Islet precursor cell (in vitro differentiated cells): ENCODE results near the gene PGBD1.
"Not testable (repeated sequence)": the region's sequence is repeated elsewhere in the genome, so short reads cannot be mapped to it uniquely, and the experiment has no call there.

ENCODE experiments used
- DNase-seq: peaks from one replicate; pipeline ENCODE4 v3.0.0-alpha.2; 2018

The PGBD1 gene

DNA sequence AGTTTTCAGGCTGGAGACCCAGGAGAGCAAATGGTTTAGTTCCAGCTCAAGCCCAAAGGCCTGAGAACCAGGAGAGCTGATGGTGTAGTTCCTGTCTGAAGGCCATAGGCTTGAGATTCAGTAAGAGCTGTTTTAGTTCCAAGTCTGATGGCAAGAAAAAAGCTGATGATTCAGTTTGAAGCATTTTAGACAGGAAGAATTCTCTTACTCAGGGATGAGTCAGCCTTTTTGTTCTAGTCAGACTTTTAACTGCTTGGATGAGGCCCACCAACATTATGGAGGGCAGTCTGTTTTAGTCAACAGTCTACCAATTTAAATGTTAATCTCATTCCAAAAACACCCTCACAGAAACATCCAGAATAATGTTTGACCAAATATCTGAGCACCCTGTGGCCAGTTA, 11.9 kb upstream of the PGBD1 start:
- no peak for DNase-seq

DNA sequence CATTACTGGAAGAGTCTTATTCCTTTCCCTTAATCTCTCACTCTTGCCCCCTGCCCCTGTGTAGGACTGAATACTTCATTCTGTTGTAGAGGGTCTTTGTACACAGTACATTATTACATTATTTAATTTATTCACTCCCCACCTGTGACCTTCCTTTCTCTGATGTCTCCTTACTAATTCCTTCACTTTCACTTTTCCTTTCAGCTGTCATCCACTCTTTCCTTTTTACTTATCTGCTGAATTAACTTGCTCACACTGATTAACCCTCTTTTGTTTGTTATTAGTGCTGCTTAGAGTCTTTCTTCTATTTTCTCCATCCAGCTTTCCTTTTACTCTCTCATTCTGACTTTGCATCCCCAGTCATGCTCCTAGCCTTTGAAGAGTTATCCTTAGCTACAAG, 6.5 kb upstream of the PGBD1 start:
- no peak for DNase-seq

DNA sequence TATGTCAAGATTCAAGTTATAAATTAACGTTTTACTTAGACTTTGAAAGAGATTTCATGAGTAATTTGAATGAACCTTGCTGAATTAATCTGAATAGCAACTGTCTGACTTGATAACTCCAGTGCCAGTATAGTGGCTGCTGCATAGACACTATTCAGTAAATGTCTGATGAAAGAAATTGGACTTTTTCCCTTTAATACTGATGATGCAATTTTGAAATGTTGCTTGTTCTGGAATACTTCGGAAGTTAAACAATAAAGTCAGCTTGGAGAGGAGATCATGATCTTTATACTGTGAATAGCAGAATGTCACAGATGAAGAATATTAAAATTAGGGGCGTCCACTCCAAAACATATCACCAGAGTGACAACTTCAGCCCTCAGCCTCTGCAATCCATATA, 3.6 kb upstream of the PGBD1 start:
- DNase-seq, result no peak

DNA sequence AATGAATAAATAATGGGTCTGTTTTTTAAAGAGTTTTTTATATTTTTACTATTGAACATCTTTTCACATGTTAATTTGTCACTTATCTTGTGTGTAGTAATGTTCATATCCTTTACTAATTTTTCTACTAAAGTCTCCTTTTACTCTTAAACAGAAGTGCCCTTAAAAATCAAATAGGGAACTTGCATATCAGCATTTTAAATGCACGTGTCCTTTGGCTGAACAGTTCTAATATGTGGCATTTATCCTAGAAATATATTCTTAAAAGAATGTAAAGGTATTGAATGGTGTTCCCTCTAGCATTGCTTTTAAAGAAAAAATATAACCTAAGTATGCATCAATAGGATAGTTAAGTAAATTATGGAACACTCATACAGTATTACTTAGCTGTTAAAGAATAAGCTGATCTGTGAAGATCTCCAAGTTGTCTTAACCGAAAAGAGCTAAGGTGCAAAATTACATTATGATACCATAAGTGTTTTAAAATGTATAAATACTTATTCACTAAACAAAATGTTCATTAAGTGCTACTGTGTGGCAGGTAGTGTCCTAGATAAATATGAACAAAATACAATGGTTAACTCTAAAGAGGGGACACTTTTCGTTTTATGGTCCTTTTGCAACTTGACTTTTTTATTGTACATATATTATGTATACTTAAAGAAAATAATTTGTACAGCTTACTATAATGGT, 631 bp upstream of the PGBD1 start:
- DNase-seq, result no peak

DNA sequence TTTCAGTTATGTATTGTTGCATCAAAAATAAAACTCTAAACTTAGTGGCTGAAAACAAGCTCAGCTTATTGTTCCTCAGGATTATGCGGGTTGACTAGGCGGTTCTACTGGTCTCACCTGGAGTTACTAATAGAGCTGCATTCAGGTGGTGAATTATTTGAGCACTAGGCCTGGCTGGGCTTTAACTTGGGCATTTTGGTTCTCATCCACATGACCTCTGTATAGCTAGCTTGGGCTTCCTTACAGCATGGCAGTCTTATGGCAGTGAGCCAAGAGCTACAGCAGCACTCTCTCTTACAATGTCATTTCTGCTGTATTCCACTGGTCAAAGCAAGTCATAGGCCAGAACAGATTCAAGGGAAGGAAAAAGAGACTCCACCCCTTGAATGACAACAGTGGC, 1.6 kb downstream of the PGBD1 start:
- no peak for DNase-seq

DNA sequence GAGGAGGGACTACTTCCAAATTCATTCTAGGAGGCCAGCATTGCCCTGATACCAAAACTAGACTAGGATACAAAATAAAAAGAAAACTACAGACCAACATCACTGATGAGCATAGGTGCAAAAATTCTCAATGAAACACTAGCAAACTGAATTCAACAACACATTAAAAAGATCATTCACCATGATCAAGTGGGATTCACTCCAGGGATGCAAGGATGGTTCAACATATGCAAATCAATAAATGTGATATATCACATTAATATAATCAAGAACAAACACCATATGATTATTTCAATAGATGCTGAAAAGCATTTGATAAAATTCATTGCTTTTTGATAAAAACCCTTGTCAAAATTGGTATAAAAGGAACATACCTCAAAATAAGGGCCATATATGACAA, 10.2 kb downstream of the PGBD1 start:
- DNase-seq, result no peak

- DNase-seq, result no peak
Measured at GRCh38 chr6:28295326-28295725, 14.0 kb downstream of the PGBD1 start.

DNA sequence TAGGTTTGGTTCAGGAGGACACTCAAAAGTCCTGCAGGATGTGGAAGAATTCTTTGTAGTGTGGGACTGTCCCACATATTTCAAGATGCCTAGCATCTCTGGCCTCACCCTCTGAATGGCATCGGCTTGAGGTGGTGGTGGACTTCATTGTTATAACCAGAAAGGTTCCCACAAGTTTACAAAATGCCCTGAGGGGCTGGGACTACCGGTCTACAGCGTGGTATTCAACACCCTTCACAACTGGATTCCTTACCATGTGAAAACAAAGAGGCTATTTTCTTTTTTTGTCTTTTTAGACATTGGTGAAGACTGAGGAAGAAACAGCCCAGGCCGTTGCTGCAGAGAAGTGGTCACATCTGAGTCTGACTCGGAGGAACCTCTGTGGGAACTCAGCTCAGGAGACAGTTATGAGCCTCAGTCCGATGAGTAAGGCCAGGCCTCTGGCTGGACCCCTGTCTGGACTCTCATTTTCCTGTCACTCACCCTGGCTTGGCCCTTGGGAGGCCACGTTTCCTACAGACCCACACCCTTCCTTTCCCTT, 15.2 kb downstream of the PGBD1 start:
- DNase-seq, result peak; percentile 91

DNA sequence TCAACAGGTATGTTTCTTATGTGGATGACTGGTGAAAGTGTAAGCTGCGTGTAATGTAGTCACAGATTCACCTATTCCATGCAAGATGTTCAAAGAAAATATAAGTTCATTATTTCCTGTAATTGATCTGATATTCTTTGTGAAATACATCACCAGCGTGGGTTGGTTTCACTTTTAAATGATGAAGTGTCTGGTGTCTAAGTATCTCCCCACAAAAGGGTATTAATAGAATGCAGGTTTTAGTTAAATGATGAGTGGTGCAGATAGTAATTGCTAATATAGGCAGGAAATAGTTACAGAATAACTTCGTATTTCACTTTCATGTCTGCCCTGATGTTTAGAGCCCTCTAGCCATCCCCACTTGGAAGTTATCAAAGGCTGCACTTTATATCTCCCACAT, 22.2 kb downstream of the PGBD1 start:
- DNase-seq, result no peak

- not testable (repeated sequence) for DNase-seq
Measured at GRCh38 chr6:28306363-28306762, 25.0 kb downstream of the PGBD1 start.

DNA sequence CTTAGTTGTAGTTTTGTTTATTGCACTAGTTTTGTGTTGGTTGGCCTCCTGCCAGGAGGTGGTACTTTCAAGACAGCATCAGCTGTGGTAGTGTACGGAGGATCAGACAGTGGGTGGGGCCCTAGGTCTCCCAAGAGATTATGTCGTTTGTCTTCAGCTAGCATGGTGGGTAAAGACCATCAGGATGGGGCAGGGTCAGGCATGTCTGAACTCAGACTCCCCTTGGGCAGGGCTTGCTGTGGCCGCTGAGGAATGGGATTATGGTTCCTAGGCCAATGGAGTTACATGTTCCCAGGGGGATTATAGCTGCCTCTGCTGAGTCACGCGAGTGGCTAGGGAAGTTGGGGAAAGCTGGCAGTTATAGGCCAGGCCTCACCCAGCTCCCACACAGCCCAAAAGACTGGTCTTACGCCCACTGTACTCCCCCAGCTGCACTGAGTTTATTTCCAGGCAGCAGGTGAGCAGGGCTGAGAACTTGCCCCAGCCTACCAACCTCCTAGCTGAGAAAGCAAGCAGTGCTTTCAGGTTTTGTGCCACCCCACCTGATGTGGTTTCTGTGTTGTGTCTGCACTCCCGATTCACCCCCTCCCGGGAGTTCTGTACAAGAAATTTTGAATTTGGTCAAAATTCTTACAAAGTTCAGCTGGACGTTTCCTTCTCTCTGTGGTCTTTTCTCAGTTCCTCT, 29.9 kb downstream of the PGBD1 start:
- DNase-seq, result no peak

DNA sequence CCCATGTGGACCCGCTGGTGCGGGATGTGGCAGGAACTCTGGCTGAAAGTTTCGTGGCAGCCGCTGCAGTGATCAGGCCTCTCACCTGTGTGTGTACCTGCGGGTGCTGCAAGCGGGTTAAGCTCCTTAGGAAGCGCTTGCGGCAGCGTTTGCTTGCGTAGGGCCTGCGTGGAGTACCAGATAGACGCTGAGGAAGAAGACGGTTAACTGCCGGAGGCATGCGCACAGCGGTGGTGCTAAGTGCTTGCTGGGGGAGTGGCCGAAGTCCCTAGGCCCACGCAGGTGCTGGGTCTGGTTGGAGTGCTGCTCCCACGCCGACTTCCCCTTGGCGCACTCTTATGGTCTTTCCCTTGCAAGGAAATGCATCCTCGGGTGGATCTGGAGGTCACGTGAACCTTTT, 31.6 kb downstream of the PGBD1 start:
- DNase-seq, result no peak

DNA sequence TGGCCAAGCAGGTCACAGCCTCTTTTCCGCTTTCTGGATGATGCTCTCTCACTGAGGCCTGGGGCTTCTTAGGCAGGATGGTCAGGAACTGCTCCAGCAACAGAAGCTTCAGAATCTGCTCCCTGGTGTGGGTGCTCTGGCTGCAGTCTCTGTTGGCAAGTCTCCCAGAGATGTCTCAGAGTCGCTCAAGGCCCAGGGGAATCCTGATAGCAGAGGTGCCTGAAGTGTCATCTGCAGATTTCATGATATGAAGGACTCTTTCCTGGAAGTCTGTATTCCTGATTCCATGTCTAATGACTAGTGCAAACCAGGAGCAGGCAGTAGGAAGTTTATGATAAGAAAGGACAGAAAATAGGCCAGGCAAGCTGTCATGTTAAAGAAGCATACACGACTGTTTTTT, 34.3 kb downstream of the PGBD1 start:
- DNase-seq, result no peak

- not testable (repeated sequence) for DNase-seq
Measured at GRCh38 chr6:28317866-28318265, 36.5 kb downstream of the PGBD1 start.

- no peak for DNase-seq
Measured at GRCh38 chr6:28322661-28323060, 41.3 kb downstream of the PGBD1 start.

DNA sequence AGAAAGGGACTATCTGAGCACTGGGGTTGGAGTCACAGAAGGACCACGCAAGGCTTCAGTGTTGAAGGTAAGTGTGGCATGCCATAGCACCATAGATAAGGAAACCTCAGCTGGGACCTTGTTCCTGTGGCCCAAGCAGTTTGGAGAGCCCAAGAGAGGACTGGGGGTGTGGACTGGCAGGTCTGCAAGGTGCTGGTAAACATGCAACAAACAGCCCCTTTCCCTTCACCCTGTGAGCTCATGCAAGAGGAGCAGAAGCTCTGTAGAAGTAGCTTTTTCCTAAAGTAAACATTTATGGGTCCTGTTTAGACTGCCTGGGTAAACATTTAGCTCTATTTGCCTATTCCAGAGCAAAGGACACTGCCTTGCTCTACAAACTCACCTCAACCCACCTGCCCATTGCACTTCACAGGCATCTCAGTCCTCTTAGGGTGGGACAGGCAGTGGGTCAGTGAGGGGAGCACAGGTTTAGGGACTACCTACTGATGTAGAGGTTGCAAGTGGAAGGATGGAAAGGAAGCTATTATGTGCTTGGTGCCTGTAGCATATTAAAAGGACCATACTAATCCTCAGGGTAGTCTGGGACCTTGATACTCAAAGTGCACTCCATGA, 42.5 kb downstream of the PGBD1 start:
- DNase-seq, result no peak

DNA sequence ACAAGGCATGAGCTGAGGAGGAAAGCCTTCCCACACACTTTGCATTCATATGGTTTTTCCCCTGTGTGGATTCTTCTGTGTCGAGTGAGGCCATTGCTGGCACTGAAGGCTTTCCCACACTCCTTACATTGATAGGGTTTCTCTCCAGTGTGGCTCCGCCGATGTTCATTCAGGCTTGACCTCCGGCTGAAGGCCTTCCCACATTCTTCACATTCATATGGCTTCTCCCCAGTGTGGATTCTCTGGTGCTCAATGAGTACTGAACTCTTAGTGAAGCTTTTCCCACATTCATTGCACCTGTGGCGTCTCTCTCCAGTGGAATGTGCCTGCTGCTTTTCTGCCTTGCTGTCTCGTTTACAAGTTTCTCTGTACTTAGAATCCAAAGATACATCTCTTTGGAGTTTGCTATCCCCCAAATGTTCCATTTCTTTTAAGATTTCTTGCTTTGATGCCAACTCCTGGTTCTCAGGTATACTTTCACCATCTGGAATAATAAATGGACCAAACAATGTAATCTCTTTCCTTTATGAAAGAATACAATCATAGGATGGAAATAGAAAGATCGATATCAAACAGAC, 45.1 kb downstream of the PGBD1 start:
- DNase-seq, result no peak

GRCh38 chr6:28330041-28330440, 48.7 kb downstream of the PGBD1 start:
- no peak for DNase-seq

DNA sequence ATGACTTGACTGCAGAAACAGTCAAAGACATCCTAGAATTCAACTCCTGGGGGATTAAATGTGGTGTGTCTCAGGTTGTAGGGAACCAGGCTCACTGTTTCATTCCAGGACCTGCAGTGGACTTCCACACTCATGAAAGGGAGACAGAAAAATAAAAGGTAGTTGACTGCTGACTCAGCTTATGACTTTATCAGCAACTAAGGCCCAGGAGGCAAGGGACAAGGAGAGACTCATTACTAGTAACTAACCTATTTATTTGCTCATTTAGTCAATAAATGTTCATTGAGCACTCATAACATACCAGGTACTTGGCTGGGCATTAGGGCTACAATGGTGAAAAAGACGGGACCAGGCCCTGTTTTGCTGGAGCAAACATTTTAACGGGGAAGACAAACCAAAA, 51.7 kb downstream of the PGBD1 start:
- no peak for DNase-seq

GRCh38 chr6:28333599-28334018, 52.2 kb downstream of the PGBD1 start:
- no peak for DNase-seq

DNA sequence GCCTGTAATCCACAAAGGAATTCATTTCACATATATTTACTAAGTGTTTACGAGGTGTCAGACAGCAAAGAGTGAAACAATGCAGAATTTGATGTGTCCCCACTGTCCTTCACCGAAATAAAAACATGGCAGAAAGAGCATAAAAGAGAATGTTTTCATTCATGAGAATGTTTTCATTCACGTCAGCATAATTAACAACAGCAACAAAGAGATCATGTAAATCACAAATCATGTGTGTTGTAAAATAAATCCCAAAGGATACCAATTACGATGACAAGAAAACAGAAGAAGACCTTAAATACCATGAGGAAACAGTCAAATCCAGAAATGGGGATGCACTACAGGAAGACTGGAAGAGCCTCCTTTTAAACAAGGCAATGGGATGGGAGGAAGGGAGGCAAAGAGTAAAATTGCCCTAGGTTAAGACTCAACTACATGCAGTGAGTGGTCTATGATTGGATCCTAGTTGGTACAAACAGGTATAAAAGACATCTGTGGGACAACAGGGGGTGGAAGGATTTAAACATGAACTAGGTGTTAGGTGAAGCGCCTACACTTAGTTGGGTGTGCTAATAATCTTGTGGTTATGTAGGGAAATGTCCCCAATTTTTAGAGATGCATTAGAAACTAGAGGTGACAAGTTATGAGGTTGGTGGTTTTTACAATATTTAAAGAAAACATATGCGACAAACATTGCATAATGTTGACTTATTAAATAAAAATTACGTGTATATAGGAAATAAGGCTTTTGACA, 53.1 kb downstream of the PGBD1 start:
- no peak for DNase-seq

- no peak for DNase-seq
Measured at GRCh38 chr6:28335040-28335563, 53.7 kb downstream of the PGBD1 start.
